GM12878 (cell line): ENCODE measurements around the gene ITSN1. TPM values are rescaled to one million over a fixed set of nuclear protein-coding genes. Genes with fewer than 3 reads are reported as not detected.

Experiments used
- ATAC-seq: fragments of 200-7000 bp; cut with Tn5 transposase; 3 replicates; pipeline ENCODE4 v1.9.1; 2020; ENCODE audit warnings: mild to moderate bottlenecking, moderate library complexity
- BruUV-seq: library from RNA; stranded (reverse); fragments of 400-500 nt; replicated peaks from 2 replicates; lab custom pipeline; 2021; lab: Mats Ljungman, UMichigan
- CTCF ChIA-PET: fragments of 300-600 bp; sonication (Branson Sonifier 250); formaldehyde crosslinking; extraction: SDS; loops from one replicate; lab custom pipeline; 2021; ENCODE audit warnings: inconsistent platforms; lab: Yijun Ruan, JAX
- POLR2A ChIA-PET: fragments of 350-600 bp; formaldehyde crosslinking; extraction: SDS; loops from one replicate; lab custom pipeline; 2021; ENCODE audit warnings: inconsistent platforms; lab: Charles Lee
- RAD21 ChIA-PET: fragments of 300-600 bp; sonication (Branson Sonifier 250); formaldehyde crosslinking; loops from one replicate; lab custom pipeline; 2023; ENCODE audit warnings: antibody characterized with exemption; ENCODE audit not compliant: unreplicated experiment; lab: Charles Lee
- SMC1A ChIA-PET: fragments of 300-600 bp; sonication (Branson Sonifier 250); formaldehyde crosslinking; loops from one replicate; lab custom pipeline; 2023; ENCODE audit not compliant: unreplicated experiment, uncharacterized antibody; lab: Charles Lee
- DNase-seq: peaks from one replicate; pipeline ENCODE4 v3.0.0-alpha.2; 2011; ENCODE audit warnings: low read depth, low spot score
- FAIRE-seq: peaks from 3 replicates; lab custom pipeline; 2011; peaks lifted over from hg19 to GRCh38; lab: Jason Lieb, UNC
- H2AFZ ChIP-seq: 2 replicates; pipeline ENCODE4 v1.6.0; 2011; ENCODE audit warnings: low read depth, low read length, control low read depth; ENCODE audit not compliant: control insufficient read depth
- H3K27ac ChIP-seq: 2 replicates; pipeline ENCODE4 v1.5.1; 2011; ENCODE audit warnings: control low read depth; ENCODE audit not compliant: control insufficient read depth, insufficient read depth
- H3K27me3 ChIP-seq, 2 experiments: replicated peaks in 1 of 2; 2 replicates each; pipeline versions ENCODE4 v1.6.0 to v1.6.1; 2011; ENCODE audit warnings: low read length in 1 of 2; ENCODE audit not compliant: control insufficient read depth in 2 of 2, insufficient read depth in 2 of 2
- H3K36me3 ChIP-seq, 2 experiments: 2 replicates each; pipeline ENCODE4 v1.5.1; 2011; ENCODE audit warnings: low read length in 1 of 2; ENCODE audit not compliant: control insufficient read depth in 2 of 2, insufficient read depth in 2 of 2
- H3K4me1 ChIP-seq: 2 replicates; pipeline ENCODE4 v1.6.1; 2011; ENCODE audit warnings: mild to moderate bottlenecking, low read length, moderate library complexity, mixed read lengths; ENCODE audit not compliant: control insufficient read depth, insufficient read depth
- H3K4me2 ChIP-seq: 2 replicates; pipeline ENCODE4 v1.6.0; 2011; ENCODE audit warnings: control low read depth; ENCODE audit not compliant: control insufficient read depth, insufficient read depth
- H3K4me3 ChIP-seq: fragments of 200-600 bp; sonication (generic); 2 replicates; pipeline ENCODE4 v1.5.1; 2016
- H3K79me2 ChIP-seq: 2 replicates; pipeline ENCODE4 v1.6.0; 2011; ENCODE audit warnings: low read length; ENCODE audit not compliant: control insufficient read depth, insufficient read depth
- H3K9ac ChIP-seq: 2 replicates; pipeline ENCODE4 v1.8.0; 2011; ENCODE audit warnings: low read length, control low read depth, mixed read lengths; ENCODE audit not compliant: control insufficient read depth, insufficient read depth
- H3K9me3 ChIP-seq: replicated peaks from 3 replicates; pipeline ENCODE4 v1.5.1; 2011; ENCODE audit warnings: mild to moderate bottlenecking, low read length; ENCODE audit not compliant: control insufficient read depth, insufficient read depth
- H4K20me1 ChIP-seq: 2 replicates; pipeline ENCODE4 v1.6.0; 2011; ENCODE audit not compliant: control insufficient read depth, insufficient read depth
- IKZF2 ChIP-seq, 2 experiments: fragments of 450-650 bp; IDR thresholded peaks; 2 replicates each; pipeline ENCODE4 v1.6.1; 2017; ENCODE audit warnings: mild to moderate bottlenecking in 2 of 2, moderate library complexity in 2 of 2
- KAT2A ChIP-seq: conservative IDR thresholded peaks from 2 replicates; pipeline ENCODE4 v1.6.1; 2011; ENCODE audit warnings: low read depth, low read length; ENCODE audit not compliant: control insufficient read depth
- NFYB ChIP-seq: IDR thresholded peaks from 2 replicates; pipeline ENCODE4 v1.6.1; 2011; ENCODE audit warnings: low read depth, mild to moderate bottlenecking, low read length, improper control_type of control experiment, moderate library complexity; ENCODE audit not compliant: insufficient read depth
- PRDM15 ChIP-seq: fragments of 450-650 bp; formaldehyde crosslinking; IDR thresholded peaks from 2 replicates; pipeline ENCODE4 v1.4.0; 2020; ENCODE audit warnings: mild to moderate bottlenecking, moderate library complexity
- SREBF2 ChIP-seq: IDR thresholded peaks from 2 replicates; pipeline ENCODE4 v1.6.1; 2012; ENCODE audit warnings: mild to moderate bottlenecking, low read length
- WGBS: methylation state at CpG from one replicate; pipeline ENCODE4 v1.1.6; 2016; ENCODE audit warnings: low lambda C conversion rate; ENCODE audit not compliant: insufficient replicate concordance, insufficient coverage; ENCODE audit errors: missing lambda C conversion rate; 5-methylcytosine and 5-hydroxymethylcytosine counted together
- in situ Hi-C: fragments of 300-500 bp; cut with MboI; formaldehyde crosslinking; loops from 9 replicates; pipeline ENCODE4 v1.14.3; 2018; ENCODE audit warnings: mixed read lengths
- intact Hi-C: fragments of 100-400 bp; cut with micrococcal nuclease; formaldehyde crosslinking; loops from one replicate; pipeline ENCODE4 v1.14.2; 2022; ENCODE audit not compliant: unreplicated experiment
- polyA plus RNA-seq, 11 experiments: library from polyadenylated mRNA; depleted of rRNA in 4 of 11; unstranded in 6 of 11; stranded (reverse) in 5 of 11; fragments of >200 nt; fragmentation: Nextera tagmentation in 4 of 11; fragmentation: Illumina TruSeq in 1 of 11; extraction: Ambion mirVana in 4 of 11; extraction: Trizol in 1 of 11; gene quantifications; 1 replicate in 1 of 11; 2 replicates in 10 of 11; pipeline versions ENCODE4 v1.2.1 to v1.2.3, GENCODE V29; 2011 to 2016; ENCODE audit warnings: inconsistent platforms in 2 of 11, missing spikeins in 2 of 11, low read depth in 1 of 11
- total RNA-seq, 4 experiments: library from RNA; depleted of rRNA in 3 of 4; stranded (reverse); fragments of >200 nt in 3 of 4; fragmentation: Illumina TruSeq in 1 of 4; extraction: Trizol in 1 of 4; gene quantifications; 2 replicates each; pipeline versions ENCODE4 v1.2.1 to v1.2.3, GENCODE V29; 2013 to 2021

The ITSN1 gene
- total and polyA plus RNA-seq, 10 of the 15 experiments (the other 5 are each of a cell fraction or from before 2014, with no cell fraction given): 0.89 to 10.6 (median 4.8) TPM

GRCh38 chr21:33902349-33902748 lies 260.0 kb downstream of the ITSN1 start:
- peaks cover 29 to 37% of the 10 kb centered on the region in 2 experiments for H3K36me3 ChIP-seq
- no peaks in the 10 kb centered on the region; the same call in 1 of the 2 replicates for H4K20me1 ChIP-seq
- no peak overlapping the region for H3K9ac ChIP-seq
- no peak overlapping the region for H3K27ac ChIP-seq
- no peak overlapping the region for H3K4me2 ChIP-seq
- RAD21 ChIA-PET: interaction anchor here (0.9 to 1.2 kb wide), 2 partner anchors 11 to 296 kb away, joined by 3 to 5 read pairs; no protein-coding TSS in a partner anchor
- WGBS: 99% methylated on average over 6 of the region's 6 CpGs
- no peaks in the 10 kb centered on the region for H3K9me3 ChIP-seq
- CTCF ChIA-PET: interaction anchor here (0.6 to 1.3 kb wide), 6 partner anchors 10 to 435 kb away, joined by 3 to 4 read pairs (median 3); no protein-coding TSS in a partner anchor
- FAIRE-seq: no peak
- TF ChIP-seq KAT2A: no peak
- no peak for TF ChIP-seq PRDM15 (CRISPR knock-in tag)
- no peak for TF ChIP-seq SREBF2
- TF ChIP-seq IKZF2 (IDR thresholded peaks at IDR 0.05): no peak
- TF ChIP-seq NFYB: no peak
- TF ChIP-seq, all 136 proteins: peak for 0
- H3K79me2 ChIP-seq: no peaks in the 10 kb centered on the region
- no peak overlapping the region for H2AFZ ChIP-seq
- H3K4me3 ChIP-seq: no peak overlapping the region
- DNase-seq (no peak), ATAC-seq (no peak; the same call in 2 of the 3 replicates)
- H3K4me1 ChIP-seq: no peaks in the 10 kb centered on the region
- POLR2A ChIA-PET: no interaction called here
- no peaks in the 10 kb centered on the region for H3K27me3 ChIP-seq
- in situ Hi-C loops: no loop called here
- intact Hi-C loops: no loop called here
- BruUV-seq: no TSS peak
- SMC1A ChIA-PET: no interaction called here
